ENCODE measurements around the gene NSD1.
"Not testable (repeated sequence)": the region's sequence is repeated elsewhere in the genome, so short reads cannot be mapped to it uniquely, and the experiment has no call there.

Gene NSD1

GRCh38 chr5:177330991-177331842 lies 197.6 kb downstream of the NSD1 start:
- no peak for DNase-seq (ENCODE audit: low spot score)

DNA sequence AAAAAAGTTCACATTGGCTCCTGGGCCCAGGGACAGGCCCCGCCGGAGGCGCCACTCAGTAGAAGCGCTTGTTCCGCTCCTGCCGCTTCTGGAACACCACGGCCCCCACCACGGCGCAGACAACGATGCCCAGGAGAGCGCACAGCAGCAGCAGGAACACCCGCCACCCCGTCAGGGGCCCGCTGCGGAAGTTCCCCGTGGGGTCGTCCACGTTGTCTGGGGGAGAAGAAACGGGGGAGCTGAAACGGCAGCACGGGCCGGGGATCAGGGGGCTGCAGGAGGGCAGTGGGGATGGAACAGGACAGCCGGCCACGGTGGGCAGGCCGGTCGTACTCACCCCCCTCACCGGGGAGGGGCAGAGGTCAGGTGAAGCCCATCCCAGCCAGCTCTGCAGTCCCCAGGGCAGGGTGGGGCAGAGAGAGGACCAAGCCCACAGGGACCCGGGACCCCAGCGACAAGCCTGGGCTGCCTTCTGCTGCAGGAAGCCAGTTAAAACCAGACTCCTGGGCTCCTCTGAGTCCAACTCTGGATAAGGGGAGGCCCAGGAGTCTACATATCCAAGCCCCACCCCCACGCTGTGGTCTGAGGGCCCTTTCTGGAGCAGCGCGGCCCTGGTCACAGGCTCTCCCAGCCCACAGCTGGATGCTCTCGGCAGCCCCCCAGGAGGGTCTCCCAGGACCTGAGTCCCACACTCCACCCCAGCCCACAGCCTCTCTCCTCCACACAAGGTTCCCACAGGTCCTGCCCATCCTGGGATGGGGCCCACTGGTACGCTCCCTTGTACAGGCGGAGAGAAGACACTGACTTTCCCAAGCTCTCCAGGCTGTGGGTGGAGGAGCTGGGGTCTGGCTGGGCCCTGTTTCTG lies 198.7 kb downstream of the NSD1 start:
- no peak for DNase-seq (ENCODE audit: low spot score)

DNA sequence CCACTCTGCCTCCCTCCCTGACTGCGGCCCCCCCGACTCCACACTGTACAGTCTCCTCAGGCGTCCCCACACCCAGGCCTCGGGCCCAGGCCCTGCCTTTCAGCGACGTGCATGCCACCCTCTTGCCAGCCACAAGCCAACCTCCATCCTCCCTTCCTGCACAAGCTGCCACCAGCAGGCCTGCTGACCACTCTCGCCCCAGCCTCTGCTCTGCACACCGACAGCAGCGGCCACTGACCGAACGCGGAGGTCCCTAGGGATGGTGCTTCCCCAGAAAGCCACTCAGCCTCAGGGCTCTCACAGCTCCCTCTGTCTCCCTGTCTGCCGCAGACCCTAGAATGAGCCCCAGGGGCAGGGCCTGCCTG lies 199.3 kb downstream of the NSD1 start:
- DNase-seq (ENCODE audit: low spot score): no peak

DNA sequence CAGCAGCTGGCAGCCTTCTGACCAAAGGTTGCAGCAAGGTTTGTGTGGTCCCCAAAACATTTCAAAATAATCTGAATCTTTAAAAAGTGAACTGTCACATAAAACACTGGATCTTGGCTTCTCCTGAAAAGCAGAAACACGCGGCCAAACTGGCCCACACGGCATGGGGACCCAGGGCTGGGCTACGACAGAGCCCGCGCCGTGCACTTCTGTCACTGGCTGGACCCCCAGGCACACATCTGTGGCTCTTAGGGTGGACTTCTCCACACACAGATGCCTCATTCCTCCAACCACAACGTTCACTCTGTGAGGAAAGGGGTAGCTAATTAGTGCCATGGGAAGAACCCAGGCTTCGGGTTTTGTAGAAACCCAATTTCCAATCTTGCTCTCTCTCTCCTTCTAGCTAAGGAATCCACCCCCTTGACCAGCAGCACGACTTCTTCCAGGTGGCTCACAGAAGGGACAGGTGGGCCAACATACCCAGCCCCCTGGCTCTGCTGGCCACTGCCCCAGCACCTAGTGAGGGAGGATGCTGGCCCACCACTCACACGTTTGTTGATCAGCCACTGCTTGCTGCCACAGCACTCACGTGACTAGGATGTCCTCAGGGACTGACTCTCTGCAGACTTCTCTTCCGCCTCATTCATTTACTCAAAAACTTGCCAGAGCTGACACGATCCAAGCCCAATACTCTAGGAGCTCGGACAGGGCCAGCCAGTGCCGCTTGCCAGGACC lies 200.0 kb downstream of the NSD1 start:
- DNase-seq (ENCODE audit: low spot score): no peak

DNA sequence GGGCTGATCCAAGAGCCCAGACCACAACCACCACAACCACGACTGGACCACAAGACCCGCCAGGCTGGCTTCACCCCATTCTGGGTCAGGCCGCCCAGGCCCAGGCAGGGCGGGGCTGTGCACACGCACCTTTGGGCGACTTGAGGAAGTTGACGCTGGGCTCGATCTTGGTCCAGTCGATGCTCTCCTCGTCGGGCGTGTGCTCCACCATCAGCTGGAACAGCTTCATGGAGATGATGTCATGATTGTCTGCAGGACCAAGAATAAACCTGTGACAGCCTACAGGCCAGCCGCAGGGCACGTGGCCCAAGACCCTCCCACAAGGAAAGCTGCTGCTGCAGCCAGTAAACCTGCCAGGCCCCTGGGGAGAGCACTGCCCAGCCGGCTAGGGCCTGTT lies 200.6 kb downstream of the NSD1 start:
- DNase-seq (ENCODE audit: low spot score): no peak

DNA sequence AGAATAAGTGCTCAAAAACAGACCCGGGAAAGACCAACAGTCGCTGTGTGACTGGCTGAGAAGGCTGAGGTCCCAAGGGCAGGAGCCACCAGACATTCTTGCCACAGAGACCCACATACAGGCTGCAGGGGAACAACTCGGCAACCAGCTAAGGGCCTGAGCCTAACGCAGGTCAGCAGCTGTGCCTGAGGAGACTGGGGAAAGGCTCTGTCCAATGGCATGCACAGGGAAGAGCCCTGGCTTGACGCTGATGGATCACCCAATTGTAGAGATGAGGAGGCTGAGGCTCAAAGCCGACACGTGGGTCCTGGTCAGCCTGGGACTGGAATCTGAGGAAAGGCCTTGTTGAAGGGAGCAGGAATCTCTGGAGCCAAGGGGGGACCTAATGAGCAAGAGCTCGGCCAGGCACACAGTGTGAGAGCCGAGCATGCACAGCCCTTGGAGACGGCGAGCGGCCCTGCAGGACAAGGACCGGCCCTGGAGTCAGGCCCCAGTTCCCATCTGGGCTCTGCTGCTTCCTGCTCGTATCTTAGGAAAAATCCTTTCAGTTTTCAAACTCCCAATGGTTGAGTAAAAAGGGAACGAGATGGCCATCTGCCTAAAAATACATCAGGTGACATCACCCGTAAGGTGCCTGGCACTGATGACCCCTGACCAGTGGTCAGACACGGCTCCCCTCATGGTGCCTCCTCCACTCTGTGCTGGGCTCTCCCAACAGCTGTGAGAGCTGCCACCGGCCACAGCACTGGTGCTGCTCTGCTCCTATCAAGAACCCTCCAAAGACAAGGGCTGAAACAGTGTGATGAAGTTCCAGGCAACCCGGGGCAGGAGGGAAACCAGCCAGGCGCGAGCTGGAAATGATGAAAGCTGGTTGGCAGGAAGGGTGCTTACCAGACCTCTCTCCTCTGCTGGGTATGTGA lies 201.5 kb downstream of the NSD1 start:
- DNase-seq (ENCODE audit: low spot score): no peak

DNA sequence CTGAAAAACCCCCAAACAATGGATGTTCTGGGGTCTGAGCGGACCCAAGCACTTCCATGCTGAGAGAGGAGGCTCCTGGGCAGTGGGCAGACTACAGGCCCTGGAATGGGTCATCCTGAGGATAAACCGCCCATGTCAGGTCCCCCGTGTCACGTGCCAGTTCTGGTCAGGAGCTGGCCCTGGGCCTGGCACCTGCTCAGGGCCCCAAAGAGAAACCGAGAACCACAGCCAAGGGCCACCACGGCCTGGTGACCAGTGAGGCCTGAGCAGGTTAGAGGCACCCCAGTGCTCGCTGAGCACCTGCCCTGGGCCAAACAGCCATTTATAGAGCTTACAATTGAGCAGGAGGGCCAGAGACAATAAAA lies 202.1 kb downstream of the NSD1 start:
- DNase-seq (ENCODE audit: low spot score): no peak

GRCh38 chr5:177336112-177336511 lies 202.5 kb downstream of the NSD1 start:
- no peak for DNase-seq (ENCODE audit: low spot score)

DNA sequence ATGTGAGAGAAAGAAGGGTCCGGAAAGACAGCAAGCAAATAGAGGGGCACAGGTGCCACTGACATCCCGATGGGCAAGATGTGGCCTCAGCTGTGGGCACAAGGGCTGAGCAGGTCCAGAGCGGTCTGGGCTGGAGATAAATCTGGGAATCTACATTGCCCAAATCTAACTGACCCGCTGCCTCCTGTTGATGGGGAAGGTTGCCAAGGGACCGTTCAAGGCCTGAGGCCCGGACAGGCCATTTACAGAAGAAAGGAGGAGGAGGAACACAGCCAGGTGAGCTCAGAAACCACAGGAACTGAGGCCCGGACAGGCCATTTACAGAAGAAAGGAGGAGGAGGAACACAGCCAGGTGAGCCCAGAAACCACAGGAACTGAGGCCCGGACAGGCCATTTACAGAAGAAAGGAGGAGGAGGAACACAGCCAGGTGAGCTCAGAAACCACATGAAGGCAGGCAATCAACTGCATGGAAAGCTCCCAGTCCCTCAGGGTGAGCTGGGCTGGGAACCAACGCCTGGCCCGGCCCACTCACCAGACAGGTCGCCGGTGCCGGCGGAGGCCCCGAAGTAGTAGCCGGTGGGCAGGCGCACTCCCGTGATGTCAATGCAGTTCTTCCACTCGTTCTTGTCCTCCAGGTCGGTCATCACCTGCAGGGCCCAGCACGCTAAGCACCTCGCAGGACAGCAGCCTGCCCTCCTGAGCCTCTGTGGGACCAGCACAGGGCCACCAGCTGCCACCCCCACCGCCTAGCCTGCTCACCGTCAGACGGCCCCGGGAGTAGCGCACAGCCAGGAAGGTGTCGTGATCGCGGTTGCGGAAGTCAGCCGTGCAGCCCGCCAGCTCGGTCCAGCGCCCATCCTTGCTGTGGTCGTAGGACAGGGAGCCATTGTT lies 203.3 kb downstream of the NSD1 start:
- no peak for DNase-seq (ENCODE audit: low spot score)

GRCh38 chr5:177338251-177339106 lies 204.9 kb downstream of the NSD1 start:
- DNase-seq (ENCODE audit: low spot score): no peak

- no peak for DNase-seq (ENCODE audit: low spot score)
These were observed 205.6 kb downstream of the NSD1 start for GRCh38 chr5:177339107-177339638.

DNA sequence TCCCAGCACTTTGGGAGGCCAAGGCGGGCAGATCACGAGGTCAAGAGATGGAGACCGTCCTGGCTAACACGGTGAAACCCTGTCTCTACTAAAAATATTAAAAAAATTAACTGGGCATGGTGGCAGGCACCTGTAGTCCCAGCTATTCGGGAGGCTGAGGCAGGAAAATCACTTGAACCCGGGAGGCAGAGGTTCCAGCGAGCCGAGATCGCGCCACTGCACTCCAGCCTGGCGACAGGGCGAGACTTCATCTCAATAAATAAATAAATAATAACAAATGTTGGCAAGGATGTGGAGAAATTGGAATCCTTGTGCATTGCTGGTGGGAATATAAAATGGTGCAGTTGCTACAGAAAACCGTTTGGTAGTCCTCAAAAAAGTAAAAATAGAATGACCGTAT lies 209.4 kb downstream of the NSD1 start:
- not testable (repeated sequence) for DNase-seq (ENCODE audit: low spot score)

DNA sequence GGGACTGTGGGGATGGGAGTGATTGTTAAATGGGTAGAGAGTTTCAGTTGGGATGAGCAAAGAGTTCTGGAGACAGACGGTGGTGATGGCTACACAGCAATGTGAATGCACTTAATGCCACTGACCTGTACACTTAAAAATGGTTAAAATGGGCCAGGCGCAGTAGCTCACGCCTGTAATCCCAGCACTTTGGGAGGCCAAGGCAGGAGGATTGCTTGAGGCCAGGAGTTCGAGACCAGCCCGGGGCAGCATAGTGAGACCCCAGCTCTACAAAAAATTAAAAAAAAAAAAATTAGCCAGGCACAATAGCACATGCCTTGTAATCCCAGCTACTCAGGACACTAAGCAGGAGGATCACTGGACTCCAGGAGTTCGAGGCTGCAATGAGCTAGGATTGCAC lies 210.2 kb downstream of the NSD1 start:
- no peak for DNase-seq (ENCODE audit: low spot score)

DNA sequence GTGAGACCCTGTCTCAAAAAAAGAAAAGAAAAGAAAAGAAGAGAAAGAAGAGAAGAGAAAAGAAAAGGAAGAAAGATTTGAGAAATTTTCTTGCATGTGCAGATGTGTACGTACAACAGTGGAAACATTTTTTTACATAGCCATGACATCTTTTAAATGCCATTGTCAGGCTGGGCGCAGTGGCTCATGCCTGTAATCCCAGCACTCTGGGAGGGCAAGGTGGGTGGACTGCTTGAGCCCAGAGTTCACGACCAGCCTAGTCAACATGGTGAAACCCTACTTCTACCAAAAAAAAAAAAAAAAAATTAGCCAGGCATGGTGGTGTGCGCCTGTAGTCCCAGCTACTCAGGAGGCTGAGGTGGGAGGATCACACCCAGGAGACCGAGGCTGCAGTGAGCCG lies 211.3 kb downstream of the NSD1 start:
- no peak for DNase-seq (ENCODE audit: low spot score)

- no peak for DNase-seq (ENCODE audit: low spot score)
These were observed 213.2 kb downstream of the NSD1 start for GRCh38 chr5:177346820-177347219.

DNA sequence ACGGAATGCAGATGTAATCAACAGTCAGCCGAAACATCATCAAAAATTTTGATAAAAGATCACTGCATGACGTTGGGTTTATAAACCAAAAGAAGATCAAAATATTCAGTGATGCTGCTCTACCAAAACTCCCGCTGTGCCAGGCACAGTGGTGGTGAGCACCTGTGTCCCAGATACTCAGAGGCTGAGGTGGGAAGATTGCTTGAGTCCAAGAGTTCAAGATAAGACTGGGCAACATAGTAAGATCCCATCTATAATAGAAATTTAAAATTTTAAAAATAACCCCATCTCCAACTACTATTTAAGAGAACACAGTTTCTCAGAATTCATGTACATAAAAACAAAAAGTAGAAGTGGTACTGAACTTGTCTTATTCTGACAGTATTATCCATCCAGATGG lies 214.1 kb downstream of the NSD1 start:
- no peak for DNase-seq (ENCODE audit: low spot score)

DNA sequence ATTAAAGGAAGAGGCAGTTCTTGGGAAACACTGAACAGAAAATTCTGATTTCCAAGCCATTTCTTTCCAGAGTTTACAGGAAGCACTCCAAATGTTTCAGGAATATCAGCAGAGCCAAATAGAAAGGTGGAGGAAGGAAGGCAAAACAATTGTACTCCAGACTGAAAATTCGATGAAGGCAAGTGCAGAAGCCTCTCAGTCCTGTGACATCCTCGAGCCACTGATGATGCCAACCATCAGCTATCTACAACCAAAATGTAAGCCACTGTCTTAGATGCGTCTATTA lies 215.7 kb downstream of the NSD1 start:
- DNase-seq (ENCODE audit: low spot score): no peak

DNA sequence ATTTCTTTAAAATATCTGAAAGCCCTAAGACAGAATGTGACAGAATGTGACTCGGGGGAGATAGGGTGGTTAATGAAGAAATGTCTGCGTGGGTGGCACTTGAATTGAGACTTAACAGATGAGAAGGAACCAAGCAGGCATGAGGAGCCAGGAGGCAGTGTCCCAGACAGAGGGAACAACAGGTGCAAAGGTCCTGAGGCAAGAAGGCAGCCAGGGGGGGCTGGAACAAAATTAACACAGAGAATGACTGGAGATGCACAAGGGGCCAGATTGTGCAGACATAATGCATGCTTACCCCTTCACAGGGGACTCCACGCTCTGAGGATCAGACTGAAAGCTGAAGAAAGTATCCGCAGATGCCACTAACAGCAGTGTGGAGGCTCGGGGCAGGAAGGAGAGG lies 216.2 kb downstream of the NSD1 start:
- no peak for DNase-seq (ENCODE audit: low spot score)

Data from pons (tissue), 1 donor.